WTC11 (cell line): ENCODE measurements around the gene SEMA4G.

Experiments used
- CTCF ChIP-seq: fragments of 200-600 bp; IDR thresholded peaks from 2 replicates; pipeline ENCODE4 v1.8.0; 2022; ENCODE audit warnings: antibody characterized with exemption
- PRDM15 ChIP-seq: sonication (generic); formaldehyde crosslinking; IDR thresholded peaks from 2 replicates; pipeline ENCODE4 v1.8.0; 2022; ENCODE audit warnings: missing genetic modification reagents
- ZNF512 ChIP-seq: sonication (generic); formaldehyde crosslinking; IDR thresholded peaks from 2 replicates; pipeline ENCODE4 v1.8.1; 2022; ENCODE audit warnings: missing genetic modification reagents, borderline replicate concordance

- no peak for TF ChIP-seq CTCF
- TF ChIP-seq PRDM15 (CRISPR knock-in tag) = no peak
- TF ChIP-seq ZNF512 (CRISPR knock-in tag) = no peak
Observed at GRCh38 chr10:100980711-100981110, 11.4 kb downstream of the SEMA4G start.
